ENCODE measurements around the gene AKR1B15.
"Not testable (repeated sequence)": the region's sequence is repeated elsewhere in the genome, so short reads cannot be mapped to it uniquely, and the experiment has no call there.

Gene AKR1B15

DNA sequence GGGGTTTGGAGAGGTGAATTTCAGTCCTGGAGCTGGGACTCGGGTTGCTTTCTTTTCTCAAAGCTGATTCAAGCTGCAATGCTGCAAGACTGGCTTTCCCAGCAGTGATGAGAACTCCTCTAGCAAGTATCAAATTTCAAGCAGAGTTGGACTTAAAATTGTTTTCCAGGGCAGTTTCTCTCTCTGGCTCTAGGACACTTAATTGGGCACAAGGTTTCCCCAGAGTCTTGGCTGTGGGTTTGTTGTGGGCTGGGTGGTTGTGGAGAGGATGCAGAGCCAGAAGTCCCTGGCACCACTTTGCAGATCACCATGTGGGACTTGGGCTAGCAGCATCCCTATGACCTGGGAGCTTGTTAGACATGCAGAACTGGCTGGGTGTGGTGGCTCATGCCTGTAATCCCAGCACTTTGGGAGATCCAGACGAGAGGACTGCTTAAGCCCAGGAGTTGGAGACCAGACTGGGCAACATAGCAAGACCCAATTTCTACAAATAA, 16.8 kb downstream of the AKR1B15 start:
- no peak for DNase-seq

GRCh38 chr7:134567368-134567767, 18.5 kb downstream of the AKR1B15 start:
- DNase-seq, result no peak

DNA sequence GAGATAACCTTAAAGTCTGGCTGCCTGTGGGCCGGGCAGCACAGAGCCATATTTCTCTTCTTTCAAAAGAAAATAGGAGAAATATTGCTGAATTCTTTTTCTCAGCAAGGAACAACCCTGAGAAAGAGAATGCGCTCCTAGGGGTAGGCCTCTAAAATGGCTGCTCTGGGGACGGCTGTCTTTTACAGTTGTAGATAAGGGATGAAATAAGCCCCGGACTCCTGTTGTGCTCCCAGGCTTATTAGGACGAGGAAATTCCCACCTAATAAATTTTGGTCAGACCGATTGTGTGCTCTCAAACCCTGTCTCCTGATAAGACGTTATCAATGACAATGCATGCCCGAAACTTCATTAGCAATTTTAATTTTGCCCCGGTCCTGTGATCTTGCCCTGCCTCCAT, 21.1 kb downstream of the AKR1B15 start:
- DNase-seq, result not testable (repeated sequence)

GRCh38 chr7:134571101-134571500, 22.2 kb downstream of the AKR1B15 start:
- no peak for DNase-seq

DNA sequence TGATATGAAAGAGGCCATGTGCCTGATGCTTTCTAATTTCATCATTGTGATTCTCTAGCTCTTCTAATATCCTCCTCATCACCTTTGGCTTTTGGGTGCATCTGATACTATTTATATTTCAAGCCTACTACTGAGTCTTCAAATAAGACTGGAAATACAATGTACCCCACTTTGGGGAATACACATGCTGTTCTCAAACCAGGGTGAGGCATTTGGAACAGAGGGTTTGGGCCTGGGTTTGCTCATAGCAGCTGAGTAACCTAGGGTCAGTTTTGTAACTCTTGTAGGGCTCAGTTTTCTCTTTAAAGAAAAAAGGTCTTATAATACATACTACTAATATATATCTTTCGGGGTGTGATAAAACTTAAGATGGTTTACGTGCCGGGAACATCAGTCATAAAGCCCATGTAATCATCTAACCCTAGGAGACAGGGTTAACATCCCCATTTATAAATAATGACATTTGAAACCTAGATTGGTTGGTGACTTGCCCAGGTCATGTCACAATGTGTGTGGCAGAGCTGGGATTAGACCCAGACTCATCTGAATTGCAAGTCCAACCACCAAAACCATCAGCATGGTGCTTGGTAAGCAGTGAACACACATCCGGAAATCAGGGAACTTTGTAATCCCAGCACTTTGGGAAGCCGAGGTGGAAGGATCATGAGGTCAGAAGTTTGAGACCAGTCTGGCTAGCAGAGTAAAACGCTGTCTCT, 23.0 kb downstream of the AKR1B15 start:
- DNase-seq, result no peak

DNA sequence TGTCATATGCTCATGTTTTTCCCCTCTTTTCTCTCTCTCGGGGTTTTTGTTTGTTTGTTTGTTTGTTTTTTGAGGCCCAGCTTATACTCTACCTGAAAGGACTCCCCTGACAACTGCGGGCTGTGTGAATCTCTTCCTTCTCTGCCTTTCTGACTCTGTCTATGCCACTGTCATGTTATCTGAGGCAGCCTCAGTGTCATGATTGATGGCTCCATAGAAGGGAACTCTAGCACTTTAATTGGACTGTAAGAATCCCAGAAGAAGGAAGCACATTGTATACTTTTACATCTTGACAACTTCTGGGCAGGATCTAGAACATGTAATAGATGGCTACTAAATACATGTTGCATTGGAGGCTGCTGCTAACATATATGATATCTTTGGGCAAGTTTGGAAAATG, 25.4 kb downstream of the AKR1B15 start:
- DNase-seq, result no peak

- DNase-seq, result no peak
Observed at GRCh38 chr7:134584290-134584689, 35.4 kb downstream of the AKR1B15 start.

DNA sequence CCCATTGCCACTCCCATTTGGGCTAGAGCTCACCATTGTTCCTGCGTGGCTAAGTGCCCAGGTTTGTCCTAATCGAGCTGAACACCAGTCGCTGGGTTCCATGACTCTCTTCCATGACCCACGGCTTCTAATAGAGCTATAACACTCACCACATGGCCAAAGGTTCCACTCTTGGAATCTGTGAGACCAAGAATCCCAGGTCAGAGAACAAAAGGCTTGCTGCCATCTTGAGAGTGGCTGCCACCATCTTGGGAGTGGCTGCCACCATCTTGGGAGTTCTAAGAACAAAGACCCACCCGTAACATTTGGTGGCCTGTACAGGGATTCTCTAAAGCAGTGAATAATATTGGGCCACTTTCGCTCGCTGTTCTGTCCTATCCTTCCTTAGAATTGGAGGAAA, 37.0 kb downstream of the AKR1B15 start:
- no peak for DNase-seq

- DNase-seq, result no peak
Observed at GRCh38 chr7:134587750-134588149, 38.8 kb downstream of the AKR1B15 start.

DNA sequence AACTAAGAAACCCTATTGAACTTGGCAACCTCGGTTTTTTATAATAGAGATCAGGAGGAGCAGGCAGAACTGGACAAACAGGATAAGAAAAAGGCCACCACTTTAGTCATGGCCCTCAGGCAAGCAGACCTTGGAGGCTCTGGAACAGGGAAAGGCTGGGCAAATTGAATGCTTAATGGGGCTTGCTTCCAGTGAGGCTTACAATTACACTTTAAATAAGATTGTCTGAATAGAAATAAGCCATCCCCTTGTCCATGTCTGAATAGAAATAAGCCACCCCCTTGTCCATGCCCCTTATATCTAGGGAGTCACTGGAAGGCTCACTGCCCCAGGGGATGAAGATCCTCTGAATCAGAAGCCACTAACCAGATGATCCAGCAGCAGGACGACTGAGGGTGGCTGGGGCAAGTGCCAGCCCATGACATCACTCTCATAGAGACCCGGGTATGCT, 40.6 kb downstream of the AKR1B15 start:
- DNase-seq, result no peak

DNA sequence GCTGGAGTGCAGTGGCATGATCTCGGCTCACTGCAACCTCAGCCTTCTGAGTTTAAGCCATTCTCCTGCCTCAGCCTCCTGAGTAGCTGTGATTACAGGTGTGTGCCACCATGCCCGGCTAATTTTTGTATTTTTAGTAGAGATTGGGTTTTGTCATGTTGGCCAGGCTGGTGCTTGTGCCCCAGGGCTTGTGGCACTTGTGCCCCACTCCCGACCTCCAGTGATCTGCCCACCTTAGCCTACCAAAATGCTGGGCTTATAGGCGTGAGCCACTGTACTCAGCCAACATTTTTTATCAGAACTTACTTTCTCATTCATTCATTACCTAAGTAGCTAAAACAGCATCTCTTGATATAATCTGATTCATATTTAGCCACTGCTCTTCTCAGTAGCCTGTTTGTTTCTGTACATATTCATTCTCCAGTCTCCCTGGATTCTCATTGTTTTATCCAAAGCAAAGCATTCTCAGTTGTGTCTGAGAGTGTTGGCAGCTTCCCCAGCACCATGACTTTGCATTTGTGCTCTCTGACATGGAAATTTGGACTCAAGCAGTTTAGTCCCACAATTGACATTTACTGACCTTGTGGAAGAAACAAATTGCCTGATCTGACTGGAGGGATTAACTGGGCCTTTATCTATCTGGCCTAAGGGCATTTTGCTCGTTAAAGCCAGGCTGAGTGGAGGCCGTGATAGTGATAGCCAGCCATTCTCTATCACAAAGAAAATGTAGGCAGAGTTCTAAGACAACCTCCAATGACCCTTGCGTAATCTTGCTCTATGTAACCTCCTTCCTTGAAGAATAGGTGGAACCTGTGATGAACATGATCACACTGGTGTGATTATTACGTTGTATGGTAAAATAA, 44.9 kb downstream of the AKR1B15 start:
- DNase-seq, result no peak

- no peak for DNase-seq
Observed at GRCh38 chr7:134594877-134595276, 46.0 kb downstream of the AKR1B15 start.

DNA sequence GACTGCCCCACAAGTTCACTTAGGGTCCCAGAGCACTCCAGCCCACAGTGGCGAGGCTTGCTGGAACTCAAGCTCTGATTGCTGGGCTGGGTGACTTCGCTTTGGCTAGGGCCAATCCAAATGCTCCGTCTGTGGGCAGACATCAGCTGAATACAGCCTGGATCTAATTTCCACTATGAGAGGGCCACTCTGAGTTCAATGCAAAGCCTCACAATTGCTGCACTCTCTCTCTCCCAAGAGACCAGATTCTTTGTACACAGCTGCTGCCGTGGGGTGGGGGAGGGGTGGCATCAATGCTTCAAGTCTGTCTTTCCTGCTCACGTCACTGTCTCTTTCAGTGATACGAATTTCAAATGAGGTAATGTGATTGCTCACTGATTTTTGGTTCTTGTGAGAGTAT, 50.5 kb downstream of the AKR1B15 start:
- DNase-seq, result no peak

DNA sequence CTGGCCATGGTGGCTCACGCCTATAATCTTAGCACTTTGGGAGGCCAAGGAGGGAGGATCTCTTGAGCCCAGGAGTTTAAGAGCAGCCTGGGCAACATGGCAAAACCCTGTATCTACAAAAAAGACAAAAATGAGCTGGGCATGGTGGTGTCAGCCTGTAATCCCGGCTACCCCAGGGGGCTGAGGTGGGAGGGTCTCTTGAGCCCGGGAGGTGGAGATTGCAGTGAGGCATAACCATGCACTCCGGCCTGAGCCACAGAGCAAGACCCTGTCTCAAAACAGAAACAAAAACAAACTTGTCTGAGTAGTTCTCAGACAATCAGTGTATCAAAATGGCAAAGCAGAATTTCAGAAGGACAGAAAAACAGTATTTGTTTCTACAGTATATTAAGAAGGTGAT, 52.5 kb downstream of the AKR1B15 start:
- no peak for DNase-seq

GRCh38 chr7:134602881-134603451, 54.1 kb downstream of the AKR1B15 start:
- no peak for DNase-seq

DNA sequence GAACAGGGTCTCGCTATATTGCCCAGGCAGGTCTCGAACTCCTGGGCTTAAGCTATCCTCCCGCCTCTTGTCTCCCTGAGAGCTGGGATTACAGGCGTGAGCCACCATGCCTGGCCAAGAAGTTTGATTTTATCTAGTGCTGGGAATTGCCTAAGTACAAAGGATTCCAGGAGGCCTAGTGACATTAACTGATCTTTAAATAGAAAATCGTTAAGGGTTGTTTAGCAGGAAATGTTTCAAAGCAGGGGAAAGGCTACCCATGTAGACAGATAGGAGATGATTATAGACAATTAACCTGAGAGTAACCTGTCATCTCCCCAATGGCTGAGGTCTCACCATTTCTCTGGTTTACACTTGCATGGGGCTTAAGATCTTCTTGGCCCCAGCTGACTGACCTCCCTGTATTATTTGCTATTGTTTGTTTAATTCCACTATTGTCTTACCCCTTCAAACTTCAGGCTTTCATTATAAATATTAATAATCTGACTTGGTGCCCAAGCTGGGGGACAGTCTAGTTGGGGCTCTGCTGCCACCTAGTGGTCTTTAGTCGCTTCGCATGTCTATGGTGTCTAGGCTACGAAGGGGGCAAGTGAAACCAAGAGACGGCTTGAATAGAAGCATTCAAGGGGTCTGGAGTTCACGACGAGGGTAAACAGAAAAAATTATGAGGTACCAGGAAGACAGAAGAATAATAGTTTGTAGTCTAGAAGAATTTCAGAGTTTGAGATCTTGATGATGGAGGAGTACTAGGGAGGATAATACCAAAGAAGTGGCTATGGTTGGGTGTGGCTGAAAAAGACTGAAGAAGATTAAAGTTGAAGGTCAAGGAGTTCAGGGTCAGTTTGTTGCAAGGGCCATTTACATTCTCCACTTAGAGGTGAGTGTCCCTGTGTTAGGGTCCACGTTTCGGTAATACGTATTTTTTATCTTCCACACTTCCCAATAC, 57.3 kb downstream of the AKR1B15 start:
- peak; percentile 61 for DNase-seq

GRCh38 chr7:134611611-134612151, 62.8 kb downstream of the AKR1B15 start:
- DNase-seq, result no peak

GRCh38 chr7:134612197-134612596, 63.3 kb downstream of the AKR1B15 start:
- DNase-seq, result no peak

DNA sequence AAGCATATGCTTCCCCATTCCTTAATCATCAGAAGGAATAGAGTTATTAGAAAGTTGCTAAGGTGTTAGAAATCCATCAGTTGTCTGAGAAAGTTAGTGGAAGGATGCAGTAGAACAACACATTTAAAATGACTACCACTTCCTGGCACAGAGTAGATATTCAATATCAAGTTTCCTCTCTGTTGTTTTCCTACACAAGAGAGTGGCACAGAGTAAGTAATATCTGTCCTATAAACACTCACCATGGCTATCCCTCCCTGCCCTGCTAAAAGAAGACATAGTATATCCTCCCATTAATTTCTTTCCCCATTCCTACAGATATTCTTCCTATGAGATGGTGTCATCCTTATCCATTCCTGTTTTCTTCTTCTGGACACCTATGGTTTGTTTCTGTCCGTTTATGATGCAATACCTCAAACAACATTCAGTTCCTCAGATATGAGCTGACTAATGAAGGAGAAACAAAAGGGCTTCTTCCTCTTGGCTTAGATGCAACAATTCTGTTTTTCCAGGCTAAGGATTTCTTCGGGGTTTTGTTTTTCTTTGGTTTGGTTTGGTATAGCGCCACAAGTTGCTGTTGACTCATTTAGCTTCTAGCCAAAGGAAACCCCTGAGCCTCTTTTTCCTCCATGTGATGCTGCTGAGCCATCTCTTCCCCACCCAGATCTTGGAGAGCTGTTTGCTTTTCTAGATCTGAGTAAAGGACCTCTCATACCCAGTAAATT, 64.9 kb downstream of the AKR1B15 start:
- DNase-seq, result no peak

DNA sequence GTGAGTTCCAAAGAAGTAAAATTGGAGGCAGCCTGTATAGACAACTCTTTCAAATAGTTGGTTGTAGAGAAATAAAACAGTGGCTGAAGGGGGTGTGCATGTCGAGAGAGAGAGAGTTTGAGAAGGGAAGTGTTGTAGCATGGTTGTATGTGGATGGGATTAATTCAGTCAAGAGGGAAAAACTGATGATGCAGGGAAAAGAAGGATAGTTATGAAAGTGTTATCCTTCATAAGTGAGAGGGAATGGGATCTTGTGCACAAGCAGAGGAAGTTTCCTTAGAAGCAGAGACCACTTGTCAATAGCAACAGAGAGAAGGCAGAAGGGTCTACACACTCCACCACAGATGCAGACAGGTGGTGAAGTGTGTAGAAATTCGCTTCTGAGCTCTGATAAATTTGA, 67.7 kb downstream of the AKR1B15 start:
- no peak for DNase-seq

DNA sequence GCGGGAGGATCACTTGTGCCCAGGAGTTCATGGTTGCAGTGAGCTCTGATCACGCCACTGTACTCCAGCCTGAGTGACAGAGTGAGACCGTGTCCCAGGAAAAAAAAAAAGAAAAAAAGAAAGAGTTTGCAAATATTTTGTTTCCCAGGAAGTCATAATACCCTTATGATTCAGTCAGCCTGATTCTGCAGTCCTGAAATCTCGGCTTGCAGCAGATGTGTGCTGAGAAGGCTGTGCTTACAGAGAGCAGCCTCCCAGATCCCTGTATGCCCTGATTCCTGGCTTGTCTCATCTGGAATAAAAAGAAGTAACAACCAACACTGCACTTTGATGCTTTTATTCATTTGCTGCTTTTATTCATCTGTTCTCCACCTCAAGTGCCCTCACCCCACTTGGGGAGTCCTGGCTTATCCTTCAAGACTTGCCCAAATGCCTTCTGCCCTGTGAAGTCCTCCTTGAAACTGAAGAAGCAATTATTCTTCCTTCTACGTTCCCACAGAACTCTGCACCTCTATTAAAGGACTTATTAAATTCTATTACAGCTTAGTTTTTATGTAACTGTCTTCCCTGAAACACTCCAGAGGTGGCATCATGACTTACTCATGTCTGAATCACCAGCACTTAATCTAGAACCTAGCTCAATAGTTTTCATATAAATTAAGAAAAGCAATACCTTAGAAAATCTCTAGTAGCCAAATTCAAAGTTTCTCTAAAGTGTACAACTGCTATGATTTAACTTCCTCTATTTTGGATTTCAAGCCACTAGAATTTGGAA, 70.0 kb downstream of the AKR1B15 start:
- no peak for DNase-seq

All from activated naive CD4-positive, alpha-beta T cell treated with Interleukin-2 at 50 U/mL for 16 hours (primary cell).